LNCaP clone FGC (cell line): ENCODE results near the gene RAB35.

Experiments used
- DNase-seq: peaks from one replicate; pipeline ENCODE4 v3.0.0-alpha.2; 2011; ENCODE audit warnings: low read depth
- H3K4me3 ChIP-seq: 2 replicates; pipeline ENCODE4 v1.5.1; 2011; ENCODE audit warnings: mild to moderate bottlenecking, low read depth, low read length, control low read depth
- TF ChIP-seq, protein P1 (sequence below): IDR thresholded peaks from 2 replicates; pipeline ENCODE4 v1.5.1; 2012; ENCODE audit warnings: mild to moderate bottlenecking; ENCODE audit not compliant: control insufficient read depth, insufficient read depth; ENCODE audit errors: extremely low read depth

The RAB35 gene

GRCh38 chr12:120156315-120157259 lies 40.0 kb upstream of the RAB35 start:
- no peak overlapping the region for H3K4me3 ChIP-seq
- TF ChIP-seq, protein P1, sequence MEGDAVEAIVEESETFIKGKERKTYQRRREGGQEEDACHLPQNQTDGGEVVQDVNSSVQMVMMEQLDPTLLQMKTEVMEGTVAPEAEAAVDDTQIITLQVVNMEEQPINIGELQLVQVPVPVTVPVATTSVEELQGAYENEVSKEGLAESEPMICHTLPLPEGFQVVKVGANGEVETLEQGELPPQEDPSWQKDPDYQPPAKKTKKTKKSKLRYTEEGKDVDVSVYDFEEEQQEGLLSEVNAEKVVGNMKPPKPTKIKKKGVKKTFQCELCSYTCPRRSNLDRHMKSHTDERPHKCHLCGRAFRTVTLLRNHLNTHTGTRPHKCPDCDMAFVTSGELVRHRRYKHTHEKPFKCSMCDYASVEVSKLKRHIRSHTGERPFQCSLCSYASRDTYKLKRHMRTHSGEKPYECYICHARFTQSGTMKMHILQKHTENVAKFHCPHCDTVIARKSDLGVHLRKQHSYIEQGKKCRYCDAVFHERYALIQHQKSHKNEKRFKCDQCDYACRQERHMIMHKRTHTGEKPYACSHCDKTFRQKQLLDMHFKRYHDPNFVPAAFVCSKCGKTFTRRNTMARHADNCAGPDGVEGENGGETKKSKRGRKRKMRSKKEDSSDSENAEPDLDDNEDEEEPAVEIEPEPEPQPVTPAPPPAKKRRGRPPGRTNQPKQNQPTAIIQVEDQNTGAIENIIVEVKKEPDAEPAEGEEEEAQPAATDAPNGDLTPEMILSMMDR: no peak
- no peak for DNase-seq

- TF ChIP-seq, protein P1: no peak
- no peak overlapping the region for H3K4me3 ChIP-seq
- no peak for DNase-seq
Observed at GRCh38 chr12:120155072-120155471, 38.5 kb upstream of the RAB35 start.

- TF ChIP-seq, protein P1: no peak
- no peak overlapping the region for H3K4me3 ChIP-seq
- DNase-seq: no peak
Observed at GRCh38 chr12:120150919-120151525, 34.5 kb upstream of the RAB35 start.

DNA sequence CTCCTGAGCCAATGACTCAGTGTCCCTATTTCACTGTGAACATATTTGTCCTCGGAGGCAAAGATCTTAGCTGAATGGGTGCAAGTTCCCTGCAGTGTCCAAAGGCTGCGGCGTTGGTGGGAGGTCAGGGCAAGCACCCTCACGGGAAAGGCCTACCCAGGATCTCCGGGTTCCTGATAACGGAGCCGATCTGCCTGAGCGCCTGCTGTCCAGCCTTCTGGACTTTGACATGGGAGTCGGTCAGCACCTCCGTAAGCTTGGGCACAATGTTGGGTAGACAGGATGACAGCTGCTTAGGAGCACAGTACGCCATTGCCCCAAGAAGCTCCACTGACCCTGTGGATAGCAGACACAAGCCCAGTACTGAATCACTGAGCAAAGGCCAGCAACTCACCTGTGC lies 31.5 kb upstream of the RAB35 start:
- TF ChIP-seq, protein P1: no peak
- no peak overlapping the region for H3K4me3 ChIP-seq
- DNase-seq: no peak

- no peak overlapping the region for H3K4me3 ChIP-seq
- DNase-seq: no peak
- TF ChIP-seq, protein P1: no peak
Observed at GRCh38 chr12:120145164-120145563, 28.6 kb upstream of the RAB35 start.

DNA sequence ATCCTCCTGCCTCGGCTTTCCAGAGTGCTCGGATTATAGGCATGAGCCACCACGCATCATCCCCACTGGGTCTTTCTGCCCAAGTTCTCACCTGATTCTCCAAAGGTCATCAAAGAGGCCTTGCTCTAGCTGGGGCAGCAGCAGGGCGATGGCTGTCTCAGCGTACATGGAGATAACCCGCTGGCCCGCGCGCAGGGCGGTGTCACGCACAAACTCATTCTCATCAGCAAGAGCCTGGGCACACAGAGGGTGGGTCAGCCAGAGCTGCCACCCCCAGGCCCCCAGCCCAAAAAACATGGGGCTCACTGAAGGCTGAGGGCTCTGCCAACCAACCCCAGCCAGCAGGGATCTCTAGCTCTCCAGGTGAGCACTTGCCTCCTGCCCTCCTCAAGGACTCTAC lies 27.7 kb upstream of the RAB35 start:
- no peak overlapping the region for H3K4me3 ChIP-seq
- no peak for DNase-seq
- TF ChIP-seq, protein P1: no peak
